ENCODE measurements around the gene HOTAIR. TPM values are rescaled to one million over a fixed set of nuclear protein-coding genes. Genes with fewer than 3 reads are reported as not detected.

The HOTAIR gene
- total RNA-seq, 1 experiment from 2014 or later: not detected

DNA sequence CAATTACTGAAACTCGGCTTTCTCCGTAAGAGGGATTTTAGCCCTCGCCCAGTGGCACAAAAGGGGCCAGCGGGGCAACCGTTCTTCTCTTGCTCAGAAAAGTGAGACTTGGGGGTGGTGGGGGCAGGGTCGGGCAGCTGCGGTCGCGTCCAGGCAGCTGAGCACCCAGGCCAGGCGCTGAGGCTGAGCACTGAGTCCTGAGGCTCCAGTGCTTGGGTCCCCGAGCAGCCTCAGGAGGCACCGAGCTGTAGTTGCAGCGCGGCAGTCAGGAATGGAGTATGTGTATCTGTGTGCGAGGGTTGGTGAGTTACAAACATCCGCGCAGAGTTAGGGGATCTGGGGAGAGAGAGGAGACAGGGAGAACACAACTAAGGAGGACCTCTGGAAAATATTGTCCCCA is 49.4 kb upstream of the HOTAIR start:
- Histone ChIP-seq H3K4me1 (ENCODE audit: insufficient read depth, low read length) (no peaks in the 10 kb centered on the region), H2BK15ac (ENCODE audit: low read depth, low read length) (no peak overlapping the region), H3K23me2 (ENCODE audit: insufficient read length, low read depth, low read length, poor library complexity, severe bottlenecking) (no peaks in the 10 kb centered on the region), H4K5ac (ENCODE audit: insufficient read length, low read depth, low read length) (no peak overlapping the region), H3K4me2 (ENCODE audit: insufficient read depth, insufficient read length, low read length) (no peak overlapping the region), H3T11ph (ENCODE audit: low read length) (no peak overlapping the region), H2BK5ac (ENCODE audit: insufficient read length, low read length) (no peak overlapping the region), H3K23ac (ENCODE audit: insufficient read length, low read depth, low read length) (no peak overlapping the region), H2BK120ac (ENCODE audit: low read depth, low read length, poor library complexity, severe bottlenecking) (no peak overlapping the region), H3K4ac (ENCODE audit: low read depth, low read length) (no peak overlapping the region), H4K8ac (replicated peaks; ENCODE audit: insufficient read length, low read depth, low read length) (no peak overlapping the region), H4K20me1 (ENCODE audit: control insufficient read depth, insufficient read depth, insufficient read length) (no peaks in the 10 kb centered on the region), H2AK5ac (ENCODE audit: insufficient read length, low read length) (no peak overlapping the region), H3K79me1 (ENCODE audit: insufficient read depth, low read depth, low read length, poor library complexity, severe bottlenecking) (no peaks in the 10 kb centered on the region), H3K27ac (ENCODE audit: insufficient read length, low read depth, low read length) (no peak overlapping the region), H2BK12ac (ENCODE audit: insufficient read length, low read depth, low read length) (no peak overlapping the region), H3K9me3 (ENCODE audit: control insufficient read depth, low read depth, low read length) (no peaks in the 10 kb centered on the region), H4K91ac (ENCODE audit: insufficient read length, low read depth, low read length) (no peak overlapping the region), H3K79me2 (ENCODE audit: insufficient read depth, low read length) (no peaks in the 10 kb centered on the region), H3K9ac (ENCODE audit: extremely low read depth, insufficient read length, low read length) (no peak overlapping the region), H3K14ac (ENCODE audit: insufficient read depth, low read length) (no peak overlapping the region), H2AFZ (ENCODE audit: low read length) (no peak overlapping the region), H3K27me3 (ENCODE audit: insufficient read depth, low read length) (peaks cover 100% of the 10 kb centered on the region), H3K18ac (ENCODE audit: insufficient read length, low read depth, low read length) (no peak overlapping the region), H2BK20ac (ENCODE audit: low read depth, low read length, poor library complexity, severe bottlenecking) (no peak overlapping the region), H3K56ac (ENCODE audit: insufficient read length, low read depth, low read length) (no peak overlapping the region)
- no CpG with 5 or more reads among the region's 17 CpGs for WGBS (ENCODE audit: extremely low coverage, insufficient read length, low lambda C conversion rate)
- H3K4me3 Mint-ChIP-seq: no peak overlapping the region
- H3K27ac Mint-ChIP-seq: no peak overlapping the region
- H3K4me1 Mint-ChIP-seq: peaks cover 7 to 18% of the 10 kb centered on the region in 2 experiments
- H3K36me3 Mint-ChIP-seq (ENCODE audit: insufficient read depth in 1 of 3, low read depth in 3 of 3): no peaks in the 10 kb centered on the region
- no peak for DNase-seq
- H3K9me3 Mint-ChIP-seq: peaks cover 2 to 5% of the 10 kb centered on the region in 2 experiments; a peak in 4 of 5 replicates
- H3K27me3 Mint-ChIP-seq (ENCODE audit: low read depth): peaks cover 100% of the 10 kb centered on the region
- TF ChIP-seq, protein P1, sequence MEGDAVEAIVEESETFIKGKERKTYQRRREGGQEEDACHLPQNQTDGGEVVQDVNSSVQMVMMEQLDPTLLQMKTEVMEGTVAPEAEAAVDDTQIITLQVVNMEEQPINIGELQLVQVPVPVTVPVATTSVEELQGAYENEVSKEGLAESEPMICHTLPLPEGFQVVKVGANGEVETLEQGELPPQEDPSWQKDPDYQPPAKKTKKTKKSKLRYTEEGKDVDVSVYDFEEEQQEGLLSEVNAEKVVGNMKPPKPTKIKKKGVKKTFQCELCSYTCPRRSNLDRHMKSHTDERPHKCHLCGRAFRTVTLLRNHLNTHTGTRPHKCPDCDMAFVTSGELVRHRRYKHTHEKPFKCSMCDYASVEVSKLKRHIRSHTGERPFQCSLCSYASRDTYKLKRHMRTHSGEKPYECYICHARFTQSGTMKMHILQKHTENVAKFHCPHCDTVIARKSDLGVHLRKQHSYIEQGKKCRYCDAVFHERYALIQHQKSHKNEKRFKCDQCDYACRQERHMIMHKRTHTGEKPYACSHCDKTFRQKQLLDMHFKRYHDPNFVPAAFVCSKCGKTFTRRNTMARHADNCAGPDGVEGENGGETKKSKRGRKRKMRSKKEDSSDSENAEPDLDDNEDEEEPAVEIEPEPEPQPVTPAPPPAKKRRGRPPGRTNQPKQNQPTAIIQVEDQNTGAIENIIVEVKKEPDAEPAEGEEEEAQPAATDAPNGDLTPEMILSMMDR (conservative IDR thresholded peaks at IDR 0.05): no peak
